ENCODE data around the gene SHROOM1. TPM values are rescaled to one million over a fixed set of nuclear protein-coding genes. Genes with fewer than 3 reads are reported as not detected.

Gene SHROOM1
- total RNA-seq, 4 donors from 2014 or later = 0.61 to 6.0 (median 2.0) TPM

GRCh38 chr5:132825033-132825833, 5.2 kb downstream of the SHROOM1 start:
- no peak for ATAC-seq
- Histone ChIP-seq H3K27me3 (no peaks in the 10 kb centered on the region), H3K4me1 (no peaks in the 10 kb centered on the region), H3K4me3 (no peak overlapping the region), H3K36me3 (no peaks in the 10 kb centered on the region), H3K9me3 (no peaks in the 10 kb centered on the region), H3K27ac (no peak overlapping the region)
- TF ChIP-seq CTCF (IDR thresholded peaks at IDR 0.05 in 4 of 5, conservative IDR thresholded peaks at IDR 0.05 in 1 of 5) = no peak
- TF ChIP-seq POLR2A (IDR thresholded peaks at IDR 0.05) = no peak
- intact Hi-C loops (cut with DNase I; ENCODE audit: low total_unique reads) = no loop called here
- no peak for DNase-seq
- in situ Hi-C loops (cut with MboI; ENCODE audit: low sequenced_read_pairs in 4 of 4) = loop anchor here in 1 of 4 donors (10.0 kb wide), 1 partner anchor 80 kb away; the partner anchor contains the start of gene CCNI2

GRCh38 chr5:132824426-132824825, 6.0 kb downstream of the SHROOM1 start:
- intact Hi-C loops (cut with DNase I; ENCODE audit: low total_unique reads) (loop anchor here (5.0 kb wide), 2 partner anchors 87 to 167 kb away; partner anchors contain the start of genes IL13 and KIF3A), in situ Hi-C loops (cut with MboI; ENCODE audit: low sequenced_read_pairs in 4 of 4) (loop anchor here in 3 of 4 donors (10.0 to 25.0 kb wide), 2 partner anchors 80 to 287 kb away; partner anchors contain the start of genes IL5 (in 2 of the 3) and CCNI2 (in 1 of the 3))
- H3K27me3 ChIP-seq = no peaks in the 10 kb centered on the region
- peaks cover 0 to 3% of the 10 kb centered on the region in 2 donors for H3K4me1 ChIP-seq
- ATAC-seq (no peak), DNase-seq (no peak)
- no peaks in the 10 kb centered on the region for H3K9me3 ChIP-seq
- no peak overlapping the region for H3K27ac ChIP-seq
- H3K4me3 ChIP-seq = no peak overlapping the region
- no peaks in the 10 kb centered on the region for H3K36me3 ChIP-seq
- TF ChIP-seq POLR2A (IDR thresholded peaks at IDR 0.05) (no peak), CTCF (IDR thresholded peaks at IDR 0.05 in 4 of 5, conservative IDR thresholded peaks at IDR 0.05 in 1 of 5) (no peak)

GRCh38 chr5:132823481-132824050, 6.9 kb downstream of the SHROOM1 start:
- peaks cover 0 to 3% of the 10 kb centered on the region in 2 donors for H3K4me1 ChIP-seq
- no peak for DNase-seq
- no peak for ATAC-seq
- H3K27ac ChIP-seq = no peak overlapping the region
- H3K36me3 ChIP-seq = no peaks in the 10 kb centered on the region
- H3K27me3 ChIP-seq = no peaks in the 10 kb centered on the region
- H3K4me3 ChIP-seq = no peak overlapping the region
- TF ChIP-seq POLR2A (IDR thresholded peaks at IDR 0.05) (no peak), CTCF (IDR thresholded peaks at IDR 0.05 in 4 of 5, conservative IDR thresholded peaks at IDR 0.05 in 1 of 5) (no peak)
- intact Hi-C loops (cut with DNase I; ENCODE audit: low total_unique reads) = loop anchor here (5.0 kb wide), 2 partner anchors 86 to 166 kb away; partner anchors contain the start of genes IL13 and KIF3A
- in situ Hi-C loops (cut with MboI; ENCODE audit: low sequenced_read_pairs in 4 of 4) = loop anchor here in 3 of 4 donors (10.0 to 25.0 kb wide), 2 partner anchors 79 to 286 kb away; partner anchors contain the start of genes IL5 (in 2 of the 3) and CCNI2 (in 1 of the 3)
- H3K9me3 ChIP-seq = no peaks in the 10 kb centered on the region

DNA sequence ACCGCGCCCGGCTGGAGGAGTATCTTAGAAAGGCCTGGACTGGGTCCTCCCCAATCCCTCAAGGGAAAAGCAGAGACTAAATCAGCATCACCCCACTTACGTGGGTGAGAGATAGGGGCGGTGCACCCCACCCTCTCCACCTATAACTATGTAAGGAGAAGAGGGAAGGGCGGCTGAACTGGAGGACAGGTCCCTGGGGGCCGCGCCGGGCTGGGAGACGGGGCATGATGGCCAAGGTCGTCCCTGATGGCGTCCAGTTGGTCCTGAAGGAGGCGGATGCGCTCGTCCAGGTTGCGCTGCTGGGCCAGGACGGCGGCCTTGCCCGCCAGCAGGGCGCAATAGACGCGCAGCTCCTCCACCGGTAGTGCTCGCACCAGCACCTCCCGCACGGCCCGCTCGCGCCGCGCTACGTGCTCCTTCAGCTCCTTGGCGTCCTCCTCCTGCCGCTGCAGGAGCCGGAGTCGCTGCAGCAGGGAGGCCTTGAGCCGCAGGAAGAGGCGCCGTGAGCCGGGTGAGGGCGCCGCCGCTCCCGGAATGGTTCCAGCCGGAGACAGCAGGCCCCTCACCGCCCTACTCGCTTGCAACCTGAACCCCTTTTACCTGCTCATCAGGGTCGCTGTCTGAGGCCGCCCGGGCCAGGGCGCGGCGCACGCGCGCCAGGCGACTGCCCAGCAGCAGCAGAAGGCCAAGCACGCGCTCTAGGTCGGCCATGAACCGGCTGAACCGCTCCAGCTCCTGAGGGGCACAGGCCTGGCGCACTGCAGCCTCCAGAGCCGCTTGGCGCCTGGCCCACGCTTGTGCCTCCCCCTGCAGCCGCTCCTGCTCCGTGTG, 7.6 kb downstream of the SHROOM1 start:
- in situ Hi-C loops (cut with MboI; ENCODE audit: low sequenced_read_pairs in 4 of 4) = loop anchor here in 3 of 4 donors (10.0 to 25.0 kb wide), 2 partner anchors 78 to 286 kb away; partner anchors contain the start of genes IL5 (in 2 of the 3) and CCNI2 (in 1 of the 3)
- Histone ChIP-seq H3K27me3 (no peaks in the 10 kb centered on the region), H3K4me1 (peaks cover 0 to 3% of the 10 kb centered on the region in 2 donors), H3K9me3 (no peaks in the 10 kb centered on the region), H3K27ac (no peak overlapping the region), H3K36me3 (no peaks in the 10 kb centered on the region), H3K4me3 (no peak overlapping the region)
- DNase-seq = no peak
- no peak for TF ChIP-seq POLR2A (IDR thresholded peaks at IDR 0.05)
- TF ChIP-seq CTCF (IDR thresholded peaks at IDR 0.05 in 4 of 5, conservative IDR thresholded peaks at IDR 0.05 in 1 of 5) = no peak
- intact Hi-C loops (cut with DNase I; ENCODE audit: low total_unique reads) = loop anchor here (5.0 kb wide), 2 partner anchors 86 to 166 kb away; partner anchors contain the start of genes IL13 and KIF3A
- no peak for ATAC-seq

Measured in gastrocnemius medialis (tissue), 4 donors.